HG03571 (cell line): Measurements from ENCODE around the gene ADAMTS2.

ENCODE experiments used
- ATAC-seq: cut with Tn5 transposase; IDR thresholded peaks from one replicate; pipeline ENCODE4 v1.9.1; 2021; ENCODE audit not compliant: unreplicated experiment

The ADAMTS2 gene

DNA sequence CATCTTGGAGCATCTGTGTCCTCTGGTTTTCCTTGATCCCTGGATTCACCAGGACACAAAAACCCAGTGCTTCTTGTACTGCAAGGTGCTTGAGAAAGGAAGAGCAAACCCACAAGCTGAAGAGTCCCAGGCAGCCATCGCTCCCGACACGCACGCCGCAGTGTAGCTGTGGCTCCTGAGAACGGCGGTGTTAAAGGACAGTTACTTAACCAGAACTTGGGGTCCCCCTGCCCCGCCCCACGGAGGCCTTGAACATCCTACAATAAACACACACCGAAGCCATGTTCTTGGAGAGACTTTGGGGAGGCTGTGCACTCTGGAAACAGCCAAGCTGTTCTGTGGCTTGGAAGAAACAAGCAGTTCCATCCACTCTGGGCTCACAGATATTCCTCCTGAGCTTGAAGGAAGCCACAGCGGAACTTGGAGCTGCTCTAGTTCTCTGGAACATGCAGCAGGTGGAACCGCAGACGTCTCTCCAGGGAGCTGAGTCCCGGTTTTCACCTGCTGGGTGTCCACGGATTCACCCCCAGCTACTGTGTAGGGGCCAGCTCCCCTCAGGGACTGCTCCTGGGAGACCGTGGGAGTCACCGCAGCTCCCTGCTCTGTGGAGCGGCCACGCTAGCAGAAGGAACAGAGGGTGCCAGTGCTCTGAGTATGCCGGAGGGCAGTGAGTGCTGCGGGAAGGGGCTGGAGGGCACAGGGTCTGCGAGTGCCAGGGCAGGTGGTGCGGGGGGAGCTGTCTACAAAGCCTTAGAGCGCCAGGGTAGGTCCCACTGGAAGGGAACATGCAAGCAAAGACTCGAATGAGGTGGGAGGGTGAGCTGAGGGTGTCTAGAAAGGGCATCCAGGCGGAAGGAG lies 107.3 kb downstream of the ADAMTS2 start:
- ATAC-seq: no peak

DNA sequence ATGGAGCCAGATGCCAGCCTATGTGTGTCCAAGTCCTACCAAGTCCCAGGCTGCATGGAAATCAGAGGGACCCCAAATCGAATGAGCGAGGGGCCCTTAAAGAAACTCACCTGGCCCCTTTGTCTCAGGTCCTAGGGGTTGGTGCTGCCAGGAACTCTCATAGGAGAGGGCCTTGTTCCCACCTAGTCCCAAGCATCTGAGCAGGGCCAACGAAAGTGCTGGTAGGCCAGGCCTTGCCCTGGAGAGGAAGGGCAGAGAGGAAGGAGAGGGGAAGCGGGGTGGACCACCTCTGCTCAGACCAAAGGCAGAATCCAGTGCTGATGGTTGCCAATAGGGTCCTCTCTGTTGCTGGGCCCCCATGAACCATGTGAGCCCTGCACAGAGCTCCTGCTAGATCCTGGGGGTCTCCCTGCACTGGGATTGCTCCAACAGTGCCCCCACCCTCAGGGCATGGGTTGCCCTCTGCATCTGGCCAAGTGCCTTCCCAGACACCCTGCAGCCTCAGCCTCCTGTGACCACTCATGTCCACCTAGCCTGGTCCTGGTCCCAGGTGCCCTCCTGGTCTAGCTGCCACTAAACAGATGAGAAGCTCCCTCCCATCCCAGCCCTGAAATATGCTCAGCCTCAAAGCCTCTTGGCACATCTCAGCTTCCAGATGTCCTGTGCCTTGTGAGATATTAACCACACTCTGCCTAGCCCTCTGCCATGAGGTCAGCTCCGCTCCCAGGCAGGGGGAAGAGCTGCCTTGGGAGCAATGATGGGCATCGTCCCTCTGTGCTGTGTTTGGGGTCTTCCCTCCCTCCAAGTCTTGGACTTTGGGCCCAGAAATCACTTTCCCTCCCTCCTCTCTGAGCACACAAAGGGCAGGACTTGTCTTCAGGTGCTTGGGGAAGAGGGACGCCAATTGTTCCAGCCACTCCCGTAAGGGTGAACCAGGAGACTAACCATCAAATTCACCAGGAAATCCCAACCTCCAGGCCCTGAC lies 109.6 kb downstream of the ADAMTS2 start:
- ATAC-seq: no peak

DNA sequence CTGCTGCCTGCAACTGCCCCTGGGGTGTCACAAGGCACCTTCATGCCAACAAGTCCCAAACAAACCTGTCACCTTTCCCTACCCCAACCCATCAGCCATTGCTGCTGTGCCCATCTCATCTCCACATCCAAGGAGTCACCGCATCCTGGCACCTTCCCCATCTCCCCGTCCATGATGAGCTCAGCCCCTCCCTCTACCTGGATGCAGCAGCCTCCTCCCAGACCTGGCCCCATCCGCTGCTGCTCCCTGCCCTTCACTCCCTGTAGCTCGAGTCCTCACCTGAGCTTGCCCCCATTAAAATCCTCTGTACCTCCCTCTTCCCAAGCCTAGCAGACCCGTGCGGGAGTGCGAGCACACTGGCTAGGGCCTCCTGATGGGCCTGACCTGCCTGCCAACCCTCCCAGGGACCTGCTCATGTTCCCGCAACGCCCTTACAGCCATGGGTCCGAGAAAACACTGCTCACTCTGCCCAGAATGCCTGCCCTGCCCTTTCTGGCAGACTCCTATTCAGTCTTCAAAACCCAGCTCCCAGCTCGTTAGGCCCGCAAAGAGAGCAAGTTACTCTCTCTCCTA lies 110.6 kb downstream of the ADAMTS2 start:
- ATAC-seq: no peak

DNA sequence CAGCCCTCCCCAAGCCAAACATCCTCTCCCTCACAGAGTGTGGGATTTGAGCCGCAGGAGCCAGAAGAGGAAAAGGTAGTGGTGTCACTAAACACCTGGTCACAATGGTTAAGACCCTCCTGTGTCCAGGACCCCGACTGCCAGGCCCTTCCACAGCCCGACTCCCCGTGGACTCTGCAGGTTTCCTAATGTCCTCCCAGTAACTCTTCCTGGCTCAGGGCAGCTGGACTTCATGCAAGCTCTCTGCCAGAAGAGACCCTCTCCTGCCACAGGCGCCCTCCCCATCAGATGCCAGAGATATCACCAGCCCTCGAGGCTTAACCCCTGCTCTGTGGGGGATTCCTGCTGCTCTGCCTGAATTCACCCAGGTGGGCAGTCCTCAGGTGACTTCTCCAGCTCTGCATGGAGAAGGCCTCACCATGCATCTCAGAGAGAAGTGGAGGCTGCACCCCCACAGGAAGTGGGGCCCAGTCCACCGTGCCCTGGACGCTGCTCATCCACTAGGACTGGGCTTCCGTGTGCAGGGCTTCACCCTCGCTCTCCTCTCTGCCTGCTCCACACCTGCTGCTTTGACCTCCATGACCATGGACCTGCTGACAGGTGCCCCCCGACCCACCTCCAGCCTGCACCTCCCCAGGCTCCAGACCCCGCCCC lies 111.2 kb downstream of the ADAMTS2 start:
- ATAC-seq: no peak

DNA sequence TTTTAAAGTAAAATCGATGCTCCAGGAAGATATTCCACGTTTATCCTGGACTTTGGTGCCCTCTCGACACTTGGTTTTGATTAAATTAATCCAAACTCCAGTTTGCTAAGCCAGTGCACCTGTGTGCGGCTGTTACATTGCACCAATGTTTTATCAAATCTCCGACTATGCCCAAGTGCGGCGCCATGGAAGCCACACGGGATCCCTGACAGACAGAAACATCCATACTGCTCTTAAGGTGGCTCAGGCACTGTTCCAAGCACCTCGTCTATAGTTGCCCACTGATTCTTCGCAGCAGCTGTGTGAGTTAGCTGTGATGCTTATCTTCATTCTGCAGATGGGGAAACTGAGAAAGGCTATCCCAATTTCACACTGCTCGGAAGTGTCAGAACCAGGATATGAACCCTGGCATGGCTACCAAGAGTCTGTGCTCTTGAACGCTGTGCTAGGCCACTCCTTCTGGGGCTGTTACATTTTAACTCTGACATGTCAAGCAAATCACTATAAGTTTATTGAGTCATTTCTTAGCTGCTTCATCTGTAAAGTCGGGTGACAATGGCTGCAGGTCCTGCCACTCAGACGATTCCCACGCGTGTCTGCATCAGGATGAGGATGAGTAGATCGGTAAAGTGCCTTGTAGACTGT lies 113.0 kb downstream of the ADAMTS2 start:
- no peak for ATAC-seq

DNA sequence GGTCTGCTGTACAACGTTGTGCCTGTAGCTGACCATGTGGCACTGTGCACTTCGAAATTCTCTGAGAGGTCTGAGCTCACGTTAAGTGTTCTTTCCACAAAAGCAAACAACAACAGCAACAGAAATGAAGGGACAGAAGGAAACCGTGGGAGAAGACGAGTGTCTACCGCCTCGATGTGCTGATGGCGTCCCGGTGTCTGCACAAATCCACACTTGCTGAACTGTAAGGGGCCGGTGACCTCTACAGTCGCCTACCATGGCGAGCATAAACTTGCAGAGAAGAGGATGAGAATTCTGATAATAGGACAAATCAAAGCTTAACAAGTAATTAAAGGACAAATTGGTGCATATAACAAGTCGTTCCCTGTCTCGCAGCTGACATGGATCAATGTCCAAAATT lies 114.0 kb downstream of the ADAMTS2 start:
- ATAC-seq: no peak

DNA sequence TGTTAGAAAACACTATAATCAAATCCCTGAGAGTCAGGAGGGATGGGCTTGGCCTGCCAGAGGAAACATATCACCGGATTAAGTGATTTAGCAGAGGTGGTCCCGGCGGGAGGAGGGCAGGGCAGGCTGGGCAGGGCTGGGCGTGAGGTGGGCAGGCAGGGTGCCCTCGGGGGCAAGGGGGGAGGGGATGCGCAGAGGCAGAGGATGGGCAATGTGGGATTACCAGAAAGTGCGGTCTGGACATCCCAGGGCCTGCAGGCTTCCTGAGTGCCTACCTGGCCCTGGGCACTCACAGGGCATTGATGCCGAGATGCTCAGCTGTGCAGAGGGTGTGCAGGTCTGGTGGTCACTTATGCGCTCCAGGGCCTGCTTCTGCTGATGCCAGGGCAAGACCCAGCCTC lies 115.2 kb downstream of the ADAMTS2 start:
- ATAC-seq: no peak

DNA sequence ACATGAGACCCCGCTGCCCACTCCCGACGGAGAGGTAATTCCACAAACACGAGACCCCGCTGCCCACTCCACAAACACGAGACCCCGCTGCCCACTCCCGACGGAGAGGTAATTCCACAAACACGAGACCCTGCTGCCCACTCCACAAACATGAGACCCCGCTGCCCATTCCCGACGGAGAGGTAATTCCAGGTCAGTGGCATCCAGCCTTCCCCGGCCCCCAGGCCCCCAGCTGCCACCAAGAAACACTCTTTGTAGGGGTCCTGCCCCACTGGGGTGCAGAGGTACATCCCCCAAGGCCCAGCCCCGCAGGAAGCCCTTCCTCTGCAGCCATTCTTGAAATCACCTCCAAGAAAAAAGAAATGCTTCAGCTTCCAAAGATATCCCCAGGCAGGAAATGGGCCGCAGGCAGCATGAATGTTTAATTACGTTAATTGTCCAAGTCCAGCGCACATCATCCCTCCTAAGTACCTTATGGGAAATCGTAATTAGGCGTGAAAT lies 115.9 kb downstream of the ADAMTS2 start:
- ATAC-seq: no peak

DNA sequence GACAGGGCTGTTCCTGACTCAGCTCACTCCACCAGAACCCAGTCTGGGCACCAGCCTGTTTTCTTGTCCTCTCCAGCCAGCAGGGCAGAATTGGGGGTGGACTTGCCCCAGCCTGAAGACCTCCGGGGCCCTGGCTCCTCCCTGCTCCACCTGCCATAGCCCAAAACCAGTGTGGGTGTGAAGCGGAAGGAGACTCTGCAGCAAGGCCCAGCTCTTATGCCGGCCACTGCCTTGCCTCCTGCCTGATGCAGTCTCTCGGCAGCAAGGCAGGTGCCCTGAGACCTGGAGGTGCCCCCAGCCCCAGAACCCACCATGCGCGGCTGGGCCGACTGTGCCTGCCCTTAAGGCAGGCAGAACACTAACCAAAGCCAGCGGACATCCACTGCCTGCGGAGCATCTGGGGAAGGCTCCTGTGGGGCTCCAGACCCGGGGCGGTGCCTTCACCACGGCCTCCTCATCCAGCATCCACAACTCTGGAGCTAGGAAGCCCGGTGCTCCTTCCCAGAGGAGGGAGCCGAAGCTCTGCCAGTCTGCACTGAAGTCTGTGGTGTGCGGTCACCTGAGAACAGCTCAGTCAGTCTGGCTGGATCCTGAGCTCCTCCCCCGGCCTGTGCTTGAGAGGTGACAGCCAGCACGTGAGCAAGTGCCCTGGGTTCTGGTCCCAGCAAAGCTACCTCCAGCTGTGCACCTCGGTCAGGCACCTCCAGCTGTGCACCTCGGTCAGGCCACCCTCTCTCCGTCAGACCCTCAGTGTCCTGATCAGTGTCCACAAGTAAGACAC lies 116.7 kb downstream of the ADAMTS2 start:
- no peak for ATAC-seq

DNA sequence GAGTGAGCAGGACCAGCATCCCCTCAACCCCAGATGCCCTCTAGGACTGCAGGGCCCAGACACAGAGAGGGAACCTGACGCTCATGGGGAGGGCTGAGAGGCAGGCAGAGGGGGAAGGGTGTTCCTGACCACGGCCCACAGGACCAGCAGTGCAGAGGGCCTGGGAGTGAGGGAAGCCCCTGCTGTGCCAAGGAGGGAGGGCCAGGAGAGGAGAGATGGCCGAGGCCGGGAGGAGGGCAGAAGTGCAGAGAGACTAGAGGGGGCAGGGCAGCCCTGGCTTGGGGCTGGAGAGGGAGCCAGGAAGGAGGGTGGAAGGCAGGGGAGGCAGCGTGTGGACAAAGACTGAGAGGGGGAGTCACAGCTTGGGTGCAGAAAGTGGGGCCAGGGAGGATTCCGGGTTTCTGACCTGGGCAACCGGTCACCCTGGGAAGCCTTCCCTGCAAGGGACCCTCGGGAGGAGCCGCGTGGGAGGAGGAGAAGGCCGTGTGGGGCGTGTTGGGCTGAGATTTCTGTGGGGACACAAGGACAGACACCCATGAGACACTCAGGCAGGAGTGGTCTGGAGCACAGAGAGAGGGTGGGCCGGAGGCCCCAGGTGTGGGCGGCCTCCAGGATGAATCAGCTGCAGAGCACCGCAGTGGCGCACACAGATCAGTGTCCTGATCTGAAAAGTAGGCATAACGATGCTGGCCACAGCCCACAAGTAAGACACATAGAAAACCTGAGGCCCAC lies 117.5 kb downstream of the ADAMTS2 start:
- no peak for ATAC-seq

DNA sequence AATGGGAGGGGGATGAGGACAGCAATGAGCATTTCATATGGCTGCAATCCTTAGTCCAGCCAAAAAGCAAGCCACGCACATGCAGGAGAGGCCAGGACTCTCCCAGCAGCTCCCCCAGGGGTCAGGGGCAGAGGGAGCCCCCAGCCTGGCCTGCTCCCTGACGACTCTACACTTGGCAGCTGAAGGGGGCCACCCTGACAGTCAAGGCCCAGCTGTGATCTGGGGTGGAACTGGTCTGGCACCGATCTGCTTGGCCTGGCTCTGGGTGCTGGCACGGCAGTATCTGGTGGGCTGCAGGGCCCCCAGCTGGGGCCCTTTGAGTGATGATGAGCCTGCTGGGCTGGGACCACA lies 118.1 kb downstream of the ADAMTS2 start:
- no peak for ATAC-seq

DNA sequence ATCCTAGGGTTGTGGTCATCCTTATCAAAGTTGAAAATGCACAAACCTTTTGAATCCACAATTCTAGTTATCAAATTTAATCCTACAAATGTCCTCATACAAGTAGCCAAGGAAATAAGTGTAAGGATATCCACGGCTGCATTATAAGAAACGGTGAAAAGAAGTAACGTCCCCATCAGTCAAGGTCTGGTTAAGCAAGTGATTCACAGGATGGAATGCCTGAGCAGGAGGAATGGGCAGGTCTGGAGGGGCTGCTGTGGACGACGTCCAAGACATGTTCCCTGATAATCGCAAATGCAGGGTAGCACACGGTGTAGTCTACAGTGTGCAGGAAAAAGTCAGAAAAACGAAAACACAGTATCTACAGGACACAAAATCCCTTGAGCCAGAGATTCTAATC lies 118.6 kb downstream of the ADAMTS2 start:
- no peak for ATAC-seq

DNA sequence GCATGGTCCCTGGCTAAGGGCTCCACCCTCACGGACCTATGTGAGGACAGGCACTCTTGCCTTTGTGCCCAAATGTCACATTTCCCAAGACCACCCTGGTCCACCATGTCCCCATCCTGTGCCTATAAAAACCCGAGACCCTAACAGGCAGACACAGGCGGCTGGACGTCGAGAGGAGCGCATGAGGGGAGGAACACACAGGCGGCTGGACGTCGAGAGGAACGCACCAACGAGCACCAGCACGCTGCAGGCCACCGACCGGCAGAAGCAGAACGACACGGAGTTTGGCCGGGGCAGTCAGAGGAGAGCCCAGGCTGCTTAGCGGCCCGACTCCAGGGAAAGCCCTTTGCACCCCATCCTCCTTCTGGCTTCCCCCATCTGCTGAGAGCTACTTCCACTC lies 119.9 kb downstream of the ADAMTS2 start:
- no peak for ATAC-seq

DNA sequence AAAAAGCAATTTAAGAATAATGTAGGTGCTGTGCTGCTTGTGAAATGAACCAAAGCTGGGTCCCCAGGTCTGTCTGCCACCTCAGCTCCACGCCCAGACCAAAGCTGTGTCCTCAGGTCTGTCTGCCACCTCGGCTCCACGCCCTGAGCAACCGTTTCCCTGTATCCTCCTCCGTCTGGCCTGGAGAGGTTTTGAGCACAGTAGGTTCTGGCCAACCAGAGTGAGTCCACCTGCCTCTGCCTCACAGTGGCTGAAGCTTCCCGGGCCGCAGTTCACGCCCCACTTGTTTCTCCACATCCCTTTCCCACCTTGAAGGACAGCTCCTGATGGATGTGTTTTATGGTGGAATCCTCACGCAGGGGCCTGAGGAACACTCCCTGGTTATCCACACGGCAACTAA lies 120.5 kb downstream of the ADAMTS2 start:
- no peak for ATAC-seq

DNA sequence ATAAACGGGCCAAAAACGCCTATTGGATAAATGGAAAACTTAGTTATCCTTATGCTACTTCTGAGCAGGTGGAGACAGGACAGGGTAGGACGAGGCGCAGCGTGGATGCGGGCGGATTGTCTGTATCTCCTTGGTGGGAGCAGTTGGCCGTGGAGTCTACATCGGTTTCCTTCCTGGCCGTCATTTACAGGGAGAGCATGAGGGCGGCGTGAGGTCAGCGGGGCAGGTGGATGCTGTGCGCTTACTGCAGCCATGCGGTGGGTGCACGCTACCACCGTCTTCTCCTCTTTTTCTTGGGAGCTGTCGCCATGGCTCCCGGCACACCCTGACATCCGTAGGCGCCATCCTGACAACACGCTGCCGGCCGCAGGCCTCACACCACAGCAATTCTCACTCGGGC lies 121.3 kb downstream of the ADAMTS2 start:
- ATAC-seq: no peak

DNA sequence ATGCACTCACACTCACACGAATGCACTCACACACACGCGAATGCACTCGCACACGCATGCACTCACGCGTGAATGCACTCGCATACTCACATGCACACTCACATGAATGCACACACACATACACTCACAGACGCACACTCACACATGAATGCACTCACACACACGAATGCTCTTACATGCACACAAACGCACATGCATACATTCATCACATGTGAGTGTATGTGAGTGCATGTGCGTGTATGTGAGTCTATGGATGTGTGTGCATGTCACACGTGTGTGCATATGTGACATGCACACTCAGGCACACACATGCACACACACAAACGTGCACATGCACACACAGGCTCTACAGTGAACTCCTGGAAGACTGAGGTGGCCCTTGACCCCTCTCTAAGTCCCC lies 121.7 kb downstream of the ADAMTS2 start:
- no peak for ATAC-seq

DNA sequence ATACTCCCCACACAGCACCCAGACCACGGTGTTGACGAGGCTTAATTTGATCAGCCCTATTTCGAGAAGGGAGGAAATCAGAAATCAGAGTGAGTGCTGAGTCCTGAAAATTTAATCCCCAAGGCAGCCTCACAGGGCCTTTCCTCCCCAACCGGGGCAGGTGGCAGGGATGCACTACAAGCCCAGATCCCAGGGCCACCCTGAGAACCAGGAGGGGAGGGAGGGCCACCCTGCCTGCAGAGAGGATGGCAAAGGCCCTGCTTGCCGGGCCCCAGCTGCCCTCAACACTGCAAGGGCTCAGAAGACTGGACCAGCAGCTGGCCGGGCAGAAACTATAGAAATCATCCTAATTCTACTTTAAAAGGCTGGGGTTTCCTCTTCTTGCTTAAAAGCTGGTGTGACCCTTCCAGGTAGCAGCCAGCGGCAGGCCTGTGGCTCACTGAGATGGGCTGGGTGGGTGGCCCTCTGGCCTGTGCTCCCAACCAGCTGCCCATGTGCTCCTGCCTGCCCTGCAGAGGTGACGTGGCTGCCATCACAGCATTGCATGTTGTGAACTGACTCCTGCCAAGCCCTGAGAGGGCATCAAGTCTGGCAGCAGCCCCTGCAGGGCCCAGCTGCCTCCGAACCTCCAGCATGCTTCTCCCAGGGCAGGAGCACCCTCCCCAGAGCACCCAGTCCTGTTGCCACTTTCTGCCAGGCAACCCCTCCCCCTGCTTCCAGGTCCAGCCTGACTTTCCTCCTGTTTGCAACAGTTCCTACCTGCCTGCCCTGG lies 122.8 kb downstream of the ADAMTS2 start:
- ATAC-seq: no peak

DNA sequence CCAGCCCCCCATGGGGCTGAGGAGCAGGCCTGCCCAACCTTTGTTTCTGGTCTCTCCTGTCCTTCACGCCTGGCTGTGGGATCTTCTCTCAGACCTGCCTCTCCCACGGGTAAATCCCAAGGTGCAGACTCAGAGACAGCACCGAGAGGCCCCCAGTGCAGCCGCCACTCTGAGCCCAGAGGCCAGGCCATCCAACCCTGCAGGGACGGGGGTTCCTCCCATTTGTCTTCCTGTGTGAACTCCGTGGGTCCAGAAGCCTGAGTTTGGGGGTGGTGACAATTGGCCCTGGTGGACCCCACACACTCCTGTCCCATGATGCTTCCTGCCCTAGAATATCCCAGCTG lies 123.4 kb downstream of the ADAMTS2 start:
- no peak for ATAC-seq
